ENCODE results near the gene POMT1.

- TF ChIP-seq CTCF (IDR thresholded peaks at IDR 0.05) (no peak), POLR2A (IDR thresholded peaks at IDR 0.05) (no peak)
Measured at GRCh38 chr9:131478911-131479310, 23.8 kb upstream of the POMT1 start.
